Mononuclear cell (primary cell): ENCODE measurements around the gene PLCH2. TPM values are rescaled to one million over a fixed set of nuclear protein-coding genes. Genes with fewer than 3 reads are reported as not detected.
"Not testable (repeated sequence)": the region's sequence is repeated elsewhere in the genome, so short reads cannot be mapped to it uniquely, and the experiment has no call there.

Experiments
- H3K27me3 ChIP-seq: 2 replicates; pipeline ENCODE4 v1.6.0; 2011; ENCODE audit warnings: low read length, control low read depth; ENCODE audit not compliant: insufficient read depth
- H3K4me1 ChIP-seq: 2 replicates; pipeline ENCODE4 v1.5.1; 2011; ENCODE audit warnings: mild to moderate bottlenecking, low read length, control low read depth; ENCODE audit not compliant: insufficient read depth
- H3K4me3 ChIP-seq: 2 replicates; pipeline ENCODE4 v1.5.1; 2011; ENCODE audit warnings: mild to moderate bottlenecking, low read length, moderate library complexity
- H3K9me3 ChIP-seq: 2 replicates; pipeline ENCODE4 v1.5.1; 2011; ENCODE audit warnings: low read depth, mild to moderate bottlenecking, control low read depth, low read length
- total RNA-seq: library from RNA; depleted of rRNA; stranded (reverse); fragments of >200 nt; gene quantifications from one replicate; pipeline ENCODE4 v1.2.3, GENCODE V29; 2012

The PLCH2 gene
- total RNA-seq, 1 donor: 4.7 TPM

- H3K27me3 ChIP-seq: peaks cover 7% of the 10 kb centered on the region
- no peaks in the 10 kb centered on the region for H3K9me3 ChIP-seq
- H3K4me3 ChIP-seq: no peak overlapping the region
- peaks cover 45% of the 10 kb centered on the region for H3K4me1 ChIP-seq
Measured at GRCh38 chr1:2544875-2545640, 69.0 kb downstream of the PLCH2 start.

- H3K4me3 ChIP-seq: peak overlapping the region; percentile 76
- H3K27me3 ChIP-seq: peaks cover 3% of the 10 kb centered on the region
- peaks cover 51% of the 10 kb centered on the region for H3K4me1 ChIP-seq
- no peaks in the 10 kb centered on the region for H3K9me3 ChIP-seq
Measured at GRCh38 chr1:2545754-2546514, 69.8 kb downstream of the PLCH2 start.

GRCh38 chr1:2546515-2547209 is 70.6 kb downstream of the PLCH2 start:
- H3K27me3 ChIP-seq: no peaks in the 10 kb centered on the region
- H3K4me1 ChIP-seq: peaks cover 46% of the 10 kb centered on the region
- peak overlapping the region; percentile 76 for H3K4me3 ChIP-seq
- H3K9me3 ChIP-seq: no peaks in the 10 kb centered on the region

- peaks cover 46% of the 10 kb centered on the region for H3K4me1 ChIP-seq
- H3K4me3 ChIP-seq: peak overlapping the region; percentile 76
- no peaks in the 10 kb centered on the region for H3K27me3 ChIP-seq
- no peaks in the 10 kb centered on the region for H3K9me3 ChIP-seq
Measured at GRCh38 chr1:2547210-2548067, 71.3 kb downstream of the PLCH2 start.

GRCh38 chr1:2548068-2548589 is 72.0 kb downstream of the PLCH2 start:
- Histone ChIP-seq H3K4me1 (peaks cover 46% of the 10 kb centered on the region), H3K9me3 (no peaks in the 10 kb centered on the region), H3K27me3 (no peaks in the 10 kb centered on the region), H3K4me3 (peak overlapping the region; percentile 76)

- H3K4me1 ChIP-seq: peaks cover 41% of the 10 kb centered on the region
- H3K9me3 ChIP-seq, H3K4me3 ChIP-seq, H3K27me3 ChIP-seq: not testable (repeated sequence)
Measured at GRCh38 chr1:2549367-2550029, 73.4 kb downstream of the PLCH2 start.

- not testable (repeated sequence) for H3K4me3 ChIP-seq, H3K27me3 ChIP-seq, H3K9me3 ChIP-seq
- peaks cover 49% of the 10 kb centered on the region for H3K4me1 ChIP-seq
Measured at GRCh38 chr1:2550309-2550861, 74.3 kb downstream of the PLCH2 start.

- H3K4me1 ChIP-seq: peaks cover 52% of the 10 kb centered on the region
- H3K27me3 ChIP-seq, H3K9me3 ChIP-seq, H3K4me3 ChIP-seq: not testable (repeated sequence)
Measured at GRCh38 chr1:2551544-2551943, 75.5 kb downstream of the PLCH2 start.

- H3K27me3 ChIP-seq: no peaks in the 10 kb centered on the region
- no peaks in the 10 kb centered on the region for H3K9me3 ChIP-seq
- peaks cover 51% of the 10 kb centered on the region for H3K4me1 ChIP-seq
- H3K4me3 ChIP-seq: no peak overlapping the region
Measured at GRCh38 chr1:2552189-2552588, 76.1 kb downstream of the PLCH2 start.

GRCh38 chr1:2553076-2553475 is 77.0 kb downstream of the PLCH2 start:
- not testable (repeated sequence) for H3K9me3 ChIP-seq, H3K27me3 ChIP-seq, H3K4me3 ChIP-seq
- H3K4me1 ChIP-seq: peaks cover 51% of the 10 kb centered on the region

- peaks cover 52% of the 10 kb centered on the region for H3K4me1 ChIP-seq
- no peak overlapping the region for H3K4me3 ChIP-seq
- no peaks in the 10 kb centered on the region for H3K27me3 ChIP-seq
- no peaks in the 10 kb centered on the region for H3K9me3 ChIP-seq
Measured at GRCh38 chr1:2553871-2554620, 78.0 kb downstream of the PLCH2 start.

GRCh38 chr1:2554621-2555387 is 78.7 kb downstream of the PLCH2 start:
- Histone ChIP-seq H3K9me3 (no peaks in the 10 kb centered on the region), H3K4me1 (peaks cover 45% of the 10 kb centered on the region), H3K27me3 (no peaks in the 10 kb centered on the region), H3K4me3 (no peak overlapping the region)
